GM12873 (cell line): ENCODE results near the gene VCPKMT.

Source experiments
- TF ChIP-seq, protein P1 (sequence below): IDR thresholded peaks from 2 replicates; pipeline ENCODE4 v1.5.1; 2012; ENCODE audit warnings: low read depth, mild to moderate bottlenecking, moderate library complexity, low read length, control low read depth; ENCODE audit not compliant: insufficient read depth; ENCODE audit errors: missing control alignments

Gene VCPKMT

DNA sequence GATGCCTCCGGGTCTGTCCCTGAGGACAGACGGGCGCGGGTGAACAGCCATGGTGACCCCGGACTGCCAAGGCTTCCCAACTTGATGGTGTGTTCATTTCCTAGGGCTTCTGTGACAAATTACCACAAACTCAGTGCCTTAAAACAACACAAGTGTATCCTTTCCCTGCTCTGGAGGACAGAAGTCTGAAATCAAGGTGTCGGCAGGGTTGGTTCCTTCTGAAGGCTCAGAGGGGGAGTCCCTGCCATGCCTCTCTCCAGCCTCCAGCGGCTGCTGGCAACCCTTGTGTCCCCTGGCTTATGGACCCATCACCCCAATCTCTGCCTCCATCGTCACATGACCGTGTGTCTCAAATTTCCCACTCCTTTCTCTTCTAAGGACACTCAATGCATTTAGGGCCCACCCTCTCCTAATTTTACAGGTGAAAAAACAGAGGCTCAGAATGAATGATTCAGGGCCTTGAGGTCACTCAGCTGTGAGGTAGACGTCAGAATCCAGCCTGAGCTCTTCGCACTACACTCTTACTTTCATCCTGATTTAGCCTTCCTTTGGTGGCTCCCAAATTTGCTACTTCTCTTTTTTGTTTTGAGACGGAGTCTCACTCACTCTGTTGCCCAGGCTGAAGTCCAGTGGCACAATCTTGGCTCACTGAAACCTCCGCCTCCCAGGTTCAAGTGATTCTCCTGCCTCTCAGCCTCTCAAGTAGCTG, 45.4 kb downstream of the VCPKMT start:
- TF ChIP-seq, protein P1, sequence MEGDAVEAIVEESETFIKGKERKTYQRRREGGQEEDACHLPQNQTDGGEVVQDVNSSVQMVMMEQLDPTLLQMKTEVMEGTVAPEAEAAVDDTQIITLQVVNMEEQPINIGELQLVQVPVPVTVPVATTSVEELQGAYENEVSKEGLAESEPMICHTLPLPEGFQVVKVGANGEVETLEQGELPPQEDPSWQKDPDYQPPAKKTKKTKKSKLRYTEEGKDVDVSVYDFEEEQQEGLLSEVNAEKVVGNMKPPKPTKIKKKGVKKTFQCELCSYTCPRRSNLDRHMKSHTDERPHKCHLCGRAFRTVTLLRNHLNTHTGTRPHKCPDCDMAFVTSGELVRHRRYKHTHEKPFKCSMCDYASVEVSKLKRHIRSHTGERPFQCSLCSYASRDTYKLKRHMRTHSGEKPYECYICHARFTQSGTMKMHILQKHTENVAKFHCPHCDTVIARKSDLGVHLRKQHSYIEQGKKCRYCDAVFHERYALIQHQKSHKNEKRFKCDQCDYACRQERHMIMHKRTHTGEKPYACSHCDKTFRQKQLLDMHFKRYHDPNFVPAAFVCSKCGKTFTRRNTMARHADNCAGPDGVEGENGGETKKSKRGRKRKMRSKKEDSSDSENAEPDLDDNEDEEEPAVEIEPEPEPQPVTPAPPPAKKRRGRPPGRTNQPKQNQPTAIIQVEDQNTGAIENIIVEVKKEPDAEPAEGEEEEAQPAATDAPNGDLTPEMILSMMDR = no peak

DNA sequence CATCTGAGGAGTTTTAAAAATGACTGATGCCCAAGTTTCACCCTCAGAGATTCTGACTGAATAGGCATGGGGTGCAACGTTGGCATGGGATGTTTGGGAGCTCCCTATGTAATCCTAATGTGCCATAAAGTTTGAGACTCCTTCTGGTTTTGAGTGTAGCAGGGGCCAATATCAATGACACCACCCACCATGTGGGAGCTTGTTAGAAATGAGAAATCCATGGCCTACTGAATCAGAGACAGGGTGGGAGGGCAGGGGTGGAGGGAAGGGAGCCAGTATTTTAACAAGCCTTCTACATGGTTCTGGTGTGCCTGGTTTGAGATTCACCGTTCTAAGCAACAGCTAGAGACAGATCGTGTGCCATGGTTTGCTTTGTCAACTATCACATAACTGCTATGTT, 46.1 kb downstream of the VCPKMT start:
- TF ChIP-seq, protein P1 = no peak

DNA sequence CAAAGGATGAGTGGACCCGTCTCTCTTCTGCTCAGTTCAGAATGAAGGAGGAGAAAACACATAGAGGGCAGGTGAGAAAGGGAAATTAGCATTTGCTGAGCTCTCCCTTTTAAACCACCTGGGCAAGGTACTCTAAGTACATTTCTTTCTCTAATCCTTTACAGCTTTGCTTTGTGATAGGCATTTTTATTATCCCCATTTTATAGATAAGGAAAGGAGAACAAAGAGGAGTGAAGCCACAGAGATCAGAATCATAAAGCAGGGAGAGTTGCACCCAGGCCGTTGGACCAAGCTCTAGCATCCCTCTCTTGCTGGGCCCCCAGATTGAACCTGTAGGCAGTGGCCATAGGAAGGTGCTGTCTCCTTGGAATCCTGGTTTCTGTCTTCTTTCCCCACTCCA, 47.0 kb downstream of the VCPKMT start:
- TF ChIP-seq, protein P1 = no peak

DNA sequence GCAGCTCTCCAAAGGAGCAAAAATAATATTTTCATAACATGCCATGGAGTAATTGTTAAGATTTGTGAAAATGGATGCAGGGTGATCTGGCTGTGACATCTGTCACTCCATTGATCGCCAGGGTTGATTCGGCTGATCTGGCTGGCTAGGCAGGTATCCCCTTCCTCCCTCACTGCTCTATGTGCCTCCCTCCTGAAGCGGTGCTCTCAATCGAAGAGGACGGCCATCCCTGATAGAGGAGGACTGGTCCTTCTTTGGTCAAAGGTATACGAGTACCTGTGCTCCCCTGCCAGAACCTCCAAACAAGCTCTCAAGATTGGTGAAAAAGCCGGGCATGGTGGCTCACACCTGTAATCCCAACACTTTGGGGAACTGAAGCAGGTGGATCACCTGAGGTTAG, 47.9 kb downstream of the VCPKMT start:
- TF ChIP-seq, protein P1 = no peak

DNA sequence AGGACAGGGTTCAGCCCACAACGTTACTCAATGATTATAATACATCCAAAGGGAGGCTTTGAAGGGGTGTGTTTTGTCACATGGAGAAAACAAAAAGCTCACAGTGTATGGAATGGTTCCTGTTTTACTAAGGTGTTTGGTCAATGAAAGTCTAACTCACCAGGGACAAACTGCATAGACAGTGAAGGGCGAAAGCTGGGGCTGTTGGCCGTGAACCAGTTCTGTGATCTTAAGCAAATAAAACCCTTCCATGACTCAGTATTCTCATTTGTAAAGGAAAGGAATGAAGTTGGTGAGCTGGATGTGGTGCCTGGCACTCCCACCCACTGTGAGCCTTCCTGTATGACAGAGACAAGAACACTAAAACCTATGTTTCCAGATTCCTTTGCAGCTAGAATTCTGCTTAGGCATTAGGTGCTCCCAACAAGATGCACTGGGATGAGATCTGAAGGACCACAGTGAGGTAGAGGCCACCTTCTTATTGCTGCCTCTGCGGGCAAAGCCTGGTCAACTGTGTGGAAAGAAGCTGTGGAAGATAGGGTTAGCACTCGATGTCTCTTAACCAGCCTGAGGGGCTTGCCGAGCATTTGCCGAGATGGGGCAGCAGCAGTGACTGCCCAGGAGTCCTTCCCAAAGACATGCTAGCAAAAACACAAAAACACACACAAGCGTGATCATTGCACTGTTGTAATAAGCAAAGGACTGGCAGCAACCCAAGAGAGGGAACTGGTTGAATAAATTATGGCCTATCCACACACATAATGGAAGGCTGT, 48.5 kb downstream of the VCPKMT start:
- TF ChIP-seq, protein P1 = no peak

DNA sequence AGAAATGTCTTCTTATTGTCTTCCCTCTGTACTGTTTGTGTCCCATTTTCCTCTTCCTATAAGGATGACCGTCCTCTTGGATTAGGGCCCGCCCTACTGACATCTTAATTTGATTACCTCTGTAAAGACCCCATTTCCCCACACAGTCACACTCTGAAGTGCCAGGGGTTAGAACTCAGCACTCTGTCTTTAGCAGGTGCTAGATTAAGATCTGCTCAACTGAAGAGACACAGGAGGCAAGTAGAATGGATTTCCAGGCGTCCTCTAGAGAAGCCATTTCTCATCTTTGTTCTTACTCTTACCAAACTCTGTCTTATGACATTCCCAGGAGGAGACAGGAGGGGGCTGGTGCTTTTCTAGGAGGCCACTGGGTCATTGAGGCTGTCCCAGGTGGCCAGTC, 50.8 kb downstream of the VCPKMT start:
- TF ChIP-seq, protein P1 = no peak

DNA sequence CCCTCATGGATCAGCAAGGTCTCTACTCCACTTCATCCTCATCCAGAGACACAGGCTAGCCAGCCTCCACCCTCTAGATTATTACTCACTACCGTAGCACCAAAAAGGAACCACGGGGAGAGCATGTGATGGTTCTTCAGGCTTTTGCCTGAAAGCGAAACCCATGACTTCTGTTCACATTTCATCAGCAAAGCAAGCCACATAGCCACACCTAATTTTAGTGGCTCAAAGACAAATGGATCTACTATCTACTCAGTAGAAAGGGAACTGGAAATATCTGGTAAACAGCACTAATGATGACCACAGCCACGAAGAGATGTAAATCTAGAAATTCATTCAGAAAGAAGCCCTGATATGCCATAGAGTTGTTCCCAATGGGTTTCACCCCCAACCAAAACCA, 51.4 kb downstream of the VCPKMT start:
- TF ChIP-seq, protein P1 = no peak
